MG63 (cell line): Measurements from ENCODE around the gene IGSF3. TPM values are rescaled to one million over a fixed set of nuclear protein-coding genes. Genes with fewer than 3 reads are reported as not detected.
A peak's percentile ranks its signal among the peaks of the same experiment; 100 is the strongest.
"Not testable (repeated sequence)": the region's sequence is repeated elsewhere in the genome, so short reads cannot be mapped to it uniquely, and the experiment has no call there.

ENCODE experiments used
- DNase-seq: peaks from one replicate; pipeline ENCODE4 v3.0.0-alpha.2; 2020
- H3K27me3 ChIP-seq: fragments of 250-450 bp; sonication (Bioruptor Pico); 2 replicates; pipeline ENCODE4 v1.5.1; 2020; ENCODE audit warnings: mild to moderate bottlenecking, moderate library complexity
- H3K36me3 ChIP-seq: fragments of 250-450 bp; sonication (Bioruptor Pico); 2 replicates; pipeline ENCODE4 v1.5.1; 2020; ENCODE audit warnings: mild to moderate bottlenecking, moderate library complexity
- H3K4me3 ChIP-seq: fragments of 250-450 bp; sonication (Bioruptor Pico); 2 replicates; pipeline ENCODE4 v1.5.1; 2020; ENCODE audit warnings: mild to moderate bottlenecking, moderate library complexity
- H3K9me3 ChIP-seq: fragments of 250-450 bp; sonication (Bioruptor Pico); 2 replicates; pipeline ENCODE4 v1.5.1; 2020; ENCODE audit warnings: mild to moderate bottlenecking, moderate library complexity
- total RNA-seq: library from RNA; depleted of rRNA; stranded (reverse); fragments of >200 nt; shearing (Covaris generic); gene quantifications from 2 replicates; pipeline ENCODE4 v1.2.3, GENCODE V29; 2014; ENCODE audit warnings: low replicate concordance

IGSF3 gene
- total RNA-seq, 1 experiment from 2014 or later, result 5.0 TPM

DNA sequence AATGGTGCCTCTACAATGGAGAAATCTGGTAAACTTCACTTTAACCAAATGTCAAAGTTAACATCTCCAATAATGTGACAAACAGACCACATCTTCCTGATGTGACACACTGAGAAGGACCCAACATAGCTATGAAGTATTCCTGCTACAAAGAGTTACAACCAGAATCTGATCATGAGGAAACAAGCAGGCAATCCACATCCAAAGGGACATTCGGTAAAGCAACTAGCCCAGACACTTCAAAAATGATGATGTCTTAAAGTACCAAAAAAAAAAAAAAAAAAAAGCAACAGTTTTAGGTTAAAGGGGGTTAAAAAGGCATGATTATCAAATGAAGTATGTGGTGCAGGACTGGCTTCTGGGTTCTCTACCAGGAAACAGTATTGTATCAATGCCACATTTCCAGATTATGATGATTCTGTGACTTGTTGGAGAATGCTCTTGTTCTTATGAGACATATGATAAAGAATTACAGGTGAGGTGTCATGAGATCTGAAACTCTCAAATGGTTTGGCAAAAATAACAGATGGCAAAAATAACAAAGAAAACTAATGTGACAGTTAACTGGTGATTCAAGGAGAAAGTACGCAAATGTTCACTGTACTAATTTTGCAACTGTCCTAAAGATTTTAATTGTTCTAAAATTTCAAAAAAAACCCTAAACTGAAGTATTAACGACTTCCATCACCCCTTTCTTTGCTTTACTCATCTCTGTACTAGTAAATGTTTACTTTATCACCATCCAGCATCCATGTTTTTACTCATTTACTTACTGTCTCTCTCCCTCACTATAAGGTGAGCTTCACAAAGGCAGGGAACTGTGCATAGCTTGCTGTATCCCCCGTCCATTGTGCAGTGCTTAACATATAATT, 99.5 kb downstream of the IGSF3 start:
- H3K9me3 ChIP-seq, result peaks cover 6% of the 10 kb centered on the region
- no peak for DNase-seq
- H3K27me3 ChIP-seq, result no peaks in the 10 kb centered on the region
- H3K4me3 ChIP-seq, result no peak overlapping the region
- H3K36me3 ChIP-seq, result peaks cover 16% of the 10 kb centered on the region

DNA sequence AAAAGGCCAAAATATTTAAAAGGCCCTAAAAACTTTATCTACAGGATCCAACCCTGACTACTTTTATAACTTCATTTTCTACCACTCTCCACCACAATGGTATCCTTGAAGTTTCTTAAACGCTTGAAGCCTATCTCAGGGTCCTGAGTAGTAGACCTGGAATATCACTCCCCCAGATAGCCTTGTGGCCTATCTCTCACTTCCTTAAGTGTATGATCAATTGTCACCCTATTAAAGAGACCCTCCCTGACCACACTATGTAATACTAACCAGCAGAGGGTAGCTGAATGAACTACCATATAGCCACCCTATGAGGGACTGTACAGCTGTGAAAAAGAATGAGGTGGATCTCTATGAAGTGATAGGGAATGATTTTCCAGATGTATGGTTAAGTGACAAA, 102.3 kb downstream of the IGSF3 start:
- H3K36me3 ChIP-seq, result peaks cover 20% of the 10 kb centered on the region
- no peak for DNase-seq
- H3K27me3 ChIP-seq, result no peaks in the 10 kb centered on the region
- H3K9me3 ChIP-seq, result peaks cover 6% of the 10 kb centered on the region
- no peak overlapping the region for H3K4me3 ChIP-seq

DNA sequence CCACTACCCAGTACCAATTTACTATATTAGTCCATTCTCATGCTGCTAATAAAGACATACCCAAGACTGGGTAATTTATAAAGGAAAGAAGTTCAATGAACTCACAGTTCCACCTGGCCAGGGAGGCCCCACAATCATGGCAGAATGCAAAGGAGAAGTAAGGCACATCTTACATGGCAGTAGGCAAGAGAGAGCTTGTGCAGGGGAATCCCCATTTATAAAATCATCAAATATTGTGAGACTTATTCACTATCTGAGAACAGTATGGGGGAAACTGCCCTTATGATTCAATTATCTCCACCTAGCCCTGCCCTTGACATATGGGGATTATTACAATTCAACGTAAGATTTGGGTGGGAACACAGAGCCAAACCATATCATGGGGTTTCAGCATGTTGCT, 103.1 kb downstream of the IGSF3 start:
- H3K9me3 ChIP-seq, result peaks cover 6% of the 10 kb centered on the region
- H3K4me3 ChIP-seq, result no peak overlapping the region
- peaks cover 16% of the 10 kb centered on the region for H3K36me3 ChIP-seq
- H3K27me3 ChIP-seq, result no peaks in the 10 kb centered on the region
- no peak for DNase-seq

DNA sequence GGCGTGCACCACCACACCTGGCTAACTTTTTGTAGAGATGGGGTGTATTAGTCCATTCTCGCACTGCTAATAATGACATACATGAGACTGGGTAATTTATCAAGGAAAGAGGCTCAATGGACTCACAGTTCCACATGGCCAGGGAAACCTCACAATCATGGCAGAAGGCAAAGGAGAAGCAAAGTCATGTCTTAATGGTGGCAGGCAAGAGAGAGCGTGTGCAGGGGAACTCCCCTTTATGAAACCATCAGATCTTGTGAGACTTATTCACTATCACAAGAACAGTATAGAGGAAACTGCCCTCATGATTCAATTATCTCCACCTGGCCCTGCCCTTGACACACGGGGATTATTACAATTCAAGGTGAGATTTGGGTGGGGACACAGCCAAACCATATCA, 105.1 kb downstream of the IGSF3 start:
- H3K27me3 ChIP-seq, H3K9me3 ChIP-seq, DNase-seq, H3K4me3 ChIP-seq: not testable (repeated sequence)
- peaks cover 16% of the 10 kb centered on the region for H3K36me3 ChIP-seq

DNA sequence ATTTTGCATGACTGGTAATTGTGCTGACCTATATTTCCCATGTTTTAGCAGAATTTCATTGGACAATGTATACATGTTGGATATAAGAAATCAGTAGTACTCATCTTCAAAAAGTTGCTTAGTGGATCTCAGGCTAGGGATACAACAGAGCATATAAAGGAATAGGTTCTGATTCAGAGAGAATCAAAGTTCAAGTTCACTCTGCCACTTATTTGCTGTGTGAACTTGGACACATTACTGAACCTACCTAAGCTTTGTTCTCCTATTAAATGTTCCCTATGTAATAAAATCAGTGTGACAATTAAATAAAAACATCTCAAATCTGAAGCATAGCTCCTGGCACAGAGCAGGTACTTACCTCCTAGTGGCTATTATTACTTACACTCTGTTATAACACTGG, 106.0 kb downstream of the IGSF3 start:
- no peak for DNase-seq
- no peak overlapping the region for H3K4me3 ChIP-seq
- H3K27me3 ChIP-seq, result no peaks in the 10 kb centered on the region
- peaks cover 16% of the 10 kb centered on the region for H3K36me3 ChIP-seq
- peaks cover 6% of the 10 kb centered on the region for H3K9me3 ChIP-seq

DNA sequence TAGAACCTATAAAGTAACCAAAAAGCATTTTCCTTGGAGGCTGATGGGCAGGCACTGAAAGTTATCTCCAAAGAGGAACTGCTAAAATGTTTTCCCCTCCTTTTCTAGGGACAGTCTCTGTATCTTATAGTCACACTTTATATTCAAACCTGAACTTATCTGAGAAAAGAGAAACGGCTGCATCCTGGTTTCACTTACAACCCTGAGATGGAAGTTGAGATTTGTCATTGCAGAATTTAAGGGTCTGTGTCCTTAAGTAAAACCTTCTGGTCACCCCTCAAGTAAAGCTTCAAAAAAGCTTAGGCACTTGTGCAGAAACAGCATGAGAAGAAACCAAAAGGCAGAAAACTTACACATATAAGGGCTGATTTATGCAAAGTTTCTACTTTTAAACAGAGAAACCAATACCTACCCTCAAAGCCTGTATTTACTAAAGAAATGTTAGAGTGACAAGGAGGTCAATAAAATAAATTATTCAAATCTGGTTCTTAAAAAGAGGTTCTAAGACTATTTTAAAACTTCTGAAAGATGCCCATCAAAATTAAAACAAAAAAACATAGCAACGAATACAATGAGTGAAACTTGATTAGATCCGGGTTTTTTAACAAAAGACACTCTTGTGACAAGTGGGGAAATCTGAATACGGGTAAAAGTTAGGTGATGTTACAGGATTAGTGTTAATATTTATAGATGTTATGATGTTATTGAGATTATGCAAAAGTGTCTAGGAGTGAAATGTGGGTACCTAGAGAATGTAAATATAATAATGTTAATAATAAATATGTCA, 106.6 kb downstream of the IGSF3 start:
- peaks cover 6% of the 10 kb centered on the region for H3K9me3 ChIP-seq
- no peak overlapping the region for H3K4me3 ChIP-seq
- no peaks in the 10 kb centered on the region for H3K27me3 ChIP-seq
- no peak for DNase-seq
- peaks cover 16% of the 10 kb centered on the region for H3K36me3 ChIP-seq

- H3K9me3 ChIP-seq, result peaks cover 6% of the 10 kb centered on the region
- no peak for DNase-seq
Measured at GRCh38 chr1:116559304-116559761, 108.2 kb downstream of the IGSF3 start.

DNA sequence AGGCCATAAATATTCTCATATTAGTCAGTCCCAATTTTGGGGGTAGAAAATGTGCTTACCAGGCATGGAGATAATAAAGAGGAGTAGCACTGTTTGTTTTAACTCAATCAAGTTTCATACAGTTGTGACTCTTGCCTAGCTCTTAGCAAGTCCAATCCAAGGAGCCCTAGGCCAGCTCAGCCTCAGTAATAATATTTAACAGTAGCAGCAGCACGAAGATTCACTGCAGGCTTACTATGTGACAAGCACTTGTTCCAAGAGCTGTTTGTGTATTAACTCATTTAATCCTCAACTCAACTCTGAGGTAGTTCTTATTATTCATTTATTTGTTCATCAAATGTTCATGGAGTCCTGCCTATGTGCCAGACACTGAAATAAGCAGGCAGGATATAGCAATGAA, 109.0 kb downstream of the IGSF3 start:
- Histone ChIP-seq H3K36me3 (peaks cover 6% of the 10 kb centered on the region; the same call in 1 of the 2 replicates), H3K27me3 (no peaks in the 10 kb centered on the region), H3K9me3 (peaks cover 2% of the 10 kb centered on the region; the same call in 1 of the 2 replicates), H3K4me3 (no peak overlapping the region)
- DNase-seq, result no peak

More at GRCh38 chr1:116559304-116559761, 108.2 kb downstream of the IGSF3 start:
- H3K4me3 ChIP-seq, result no peak overlapping the region
- no peaks in the 10 kb centered on the region for H3K27me3 ChIP-seq
- H3K36me3 ChIP-seq, result peaks cover 10% of the 10 kb centered on the region; the same call in 1 of the 2 replicates

DNA sequence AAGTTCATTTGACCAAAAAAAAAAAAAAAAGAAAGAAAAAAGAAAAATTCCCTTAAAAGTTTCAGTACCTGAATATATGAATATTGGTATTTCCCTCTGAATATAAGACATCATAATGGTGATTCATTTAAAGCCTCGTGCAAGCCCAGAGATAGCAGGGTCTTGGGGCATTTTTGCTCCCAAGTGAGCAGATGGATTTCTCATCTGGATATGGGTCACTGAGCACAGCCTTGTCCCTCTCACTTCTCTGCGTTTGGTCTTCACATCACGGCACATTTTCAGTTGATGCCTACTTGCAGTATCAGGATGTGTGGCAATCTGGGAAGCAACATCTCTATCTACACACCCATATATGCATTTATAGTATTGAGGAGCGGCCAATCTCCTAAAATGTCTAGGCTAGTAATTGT, 109.4 kb downstream of the IGSF3 start:
- no peaks in the 10 kb centered on the region for H3K27me3 ChIP-seq
- DNase-seq, result no peak

DNA sequence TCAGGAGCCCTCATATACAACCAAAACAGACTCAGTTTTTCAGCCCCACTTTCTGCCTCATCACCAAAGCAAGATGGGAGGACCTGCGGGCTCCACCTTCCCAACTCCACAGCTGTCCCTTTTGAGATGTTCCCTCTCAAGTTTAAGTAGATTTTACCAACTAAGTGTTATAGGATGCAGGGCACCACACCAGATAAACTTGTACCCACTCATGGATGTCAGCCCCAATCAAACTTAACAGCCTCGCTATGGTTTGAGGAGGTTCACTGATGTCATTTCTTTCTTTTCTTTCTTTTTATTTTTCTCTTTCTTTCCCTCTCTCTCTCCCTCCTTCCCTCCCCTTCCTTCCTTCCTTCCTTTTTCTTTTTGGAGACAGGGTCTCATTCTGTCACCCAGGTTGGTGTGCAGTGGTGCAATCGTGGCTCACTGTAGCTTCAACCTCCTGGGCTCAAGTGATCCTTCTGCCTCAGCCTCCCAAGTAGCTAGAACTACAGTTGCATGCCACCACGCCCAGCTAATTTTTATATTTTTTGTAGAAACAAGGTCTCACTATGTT, 110.1 kb downstream of the IGSF3 start:
- H3K9me3 ChIP-seq, result no peaks in the 10 kb centered on the region
- no peaks in the 10 kb centered on the region for H3K27me3 ChIP-seq
- no peaks in the 10 kb centered on the region for H3K36me3 ChIP-seq
- no peak for DNase-seq
- H3K4me3 ChIP-seq, result no peak overlapping the region

More for the DNA sequence above, 109.4 kb downstream of the IGSF3 start:
- H3K4me3 ChIP-seq, result no peak overlapping the region
- no peaks in the 10 kb centered on the region; the same call in 1 of the 2 replicates for H3K9me3 ChIP-seq
- H3K36me3 ChIP-seq, result peaks cover 5% of the 10 kb centered on the region; the same call in 1 of the 2 replicates

DNA sequence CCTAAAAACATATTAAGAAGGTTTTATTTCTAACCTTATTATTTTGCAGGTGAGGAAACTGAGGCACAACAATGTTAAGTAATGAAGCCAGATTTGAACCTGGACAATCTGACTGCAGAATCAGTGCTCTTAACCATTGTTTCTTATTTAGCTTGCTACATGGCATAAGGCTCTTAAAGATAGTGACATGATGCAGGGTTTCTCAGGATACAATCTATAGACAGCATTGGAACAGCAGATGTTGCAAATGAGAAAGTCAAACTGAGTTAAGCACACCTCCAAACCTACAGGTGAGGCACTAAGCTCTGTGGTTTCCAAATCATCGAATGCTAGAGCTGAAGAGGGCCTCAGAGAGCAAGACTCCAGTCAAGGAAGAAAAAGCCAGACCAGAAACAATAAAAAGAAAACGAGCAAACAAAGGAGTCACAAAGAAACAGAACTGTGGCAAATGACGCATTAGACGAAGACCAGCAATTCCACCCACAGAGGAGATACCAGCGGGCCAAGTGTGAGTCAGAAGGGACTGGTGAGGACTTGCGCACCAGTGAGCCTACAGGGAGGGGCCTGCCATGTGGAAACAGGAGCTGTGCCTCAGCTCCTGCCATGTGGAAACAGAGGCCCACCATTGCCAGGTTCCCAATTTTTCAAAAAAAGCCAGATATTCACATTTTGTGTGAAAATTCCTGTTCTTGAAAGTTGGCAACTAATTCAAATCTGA, 111.1 kb downstream of the IGSF3 start:
- no peak overlapping the region for H3K4me3 ChIP-seq
- peak; percentile 99 for DNase-seq
- H3K36me3 ChIP-seq, result no peaks in the 10 kb centered on the region

GRCh38 chr1:116554924-116555323, 112.6 kb downstream of the IGSF3 start:
- no peaks in the 10 kb centered on the region for H3K27me3 ChIP-seq

More for the DNA sequence above, 111.1 kb downstream of the IGSF3 start:
- Histone ChIP-seq H3K9me3 (no peaks in the 10 kb centered on the region), H3K27me3 (no peaks in the 10 kb centered on the region)

DNA sequence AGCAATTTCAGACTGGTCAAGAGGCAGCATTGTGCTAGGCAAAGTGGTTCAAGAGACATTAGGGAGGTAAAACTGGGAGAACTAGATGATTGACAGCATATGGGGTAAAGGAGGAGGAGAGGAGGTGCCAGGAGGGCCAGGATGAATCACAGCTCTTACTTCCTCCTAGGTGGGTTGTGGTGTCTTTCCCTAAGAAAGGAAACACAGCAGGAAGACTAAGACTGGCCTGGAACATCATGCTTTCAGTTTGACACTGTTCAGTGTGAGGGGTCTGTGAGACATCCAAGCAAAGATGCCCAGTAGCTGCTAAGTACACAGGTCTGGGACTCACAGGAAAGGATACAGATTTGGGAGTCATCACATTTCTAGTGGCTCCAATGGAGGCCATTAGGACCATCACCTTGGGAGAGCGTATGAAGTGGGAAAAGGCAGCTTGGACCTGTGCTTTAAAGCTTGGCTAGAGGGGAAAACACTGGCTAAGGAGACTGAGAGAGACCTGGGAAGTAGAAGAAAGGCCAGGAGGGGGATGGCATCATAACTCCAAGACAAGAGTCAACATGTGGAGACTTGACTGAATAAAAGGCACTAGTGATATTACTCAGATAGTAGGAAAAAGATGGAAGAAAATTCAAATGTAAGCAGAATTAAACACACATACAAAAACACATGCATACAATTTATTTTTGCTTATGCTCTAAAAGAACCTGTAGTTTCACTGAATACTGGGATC, 114.0 kb downstream of the IGSF3 start:
- Histone ChIP-seq H3K9me3 (no peaks in the 10 kb centered on the region), H3K36me3 (no peaks in the 10 kb centered on the region), H3K4me3 (no peak overlapping the region), H3K27me3 (no peaks in the 10 kb centered on the region)
- DNase-seq, result peak; percentile 21

More at GRCh38 chr1:116554924-116555323, 112.6 kb downstream of the IGSF3 start:
- Histone ChIP-seq H3K36me3 (no peaks in the 10 kb centered on the region), H3K4me3 (no peak overlapping the region), H3K9me3 (no peaks in the 10 kb centered on the region)
- no peak for DNase-seq

- H3K36me3 ChIP-seq, result peaks cover 17% of the 10 kb centered on the region
- no peak for DNase-seq
- H3K9me3 ChIP-seq, result no peaks in the 10 kb centered on the region
- H3K27me3 ChIP-seq, result no peaks in the 10 kb centered on the region
- H3K4me3 ChIP-seq, result no peak overlapping the region
Measured at GRCh38 chr1:116546354-116546977, 121.1 kb downstream of the IGSF3 start.

- no peak for DNase-seq
- no peaks in the 10 kb centered on the region for H3K27me3 ChIP-seq
- no peak overlapping the region for H3K4me3 ChIP-seq
- H3K36me3 ChIP-seq, result peaks cover 19% of the 10 kb centered on the region
- H3K9me3 ChIP-seq, result no peaks in the 10 kb centered on the region
Measured at GRCh38 chr1:116545359-116545705, 122.2 kb downstream of the IGSF3 start.
